Right atrium auricular region (tissue), 2 donors: ENCODE results near the gene MYPN. TPM values are rescaled to one million over a fixed set of nuclear protein-coding genes. Genes with fewer than 3 reads are reported as not detected.

ENCODE experiments used
- DNase-seq: peaks from one replicate; pipeline ENCODE4 v3.0.0-alpha.2; 2019; ENCODE audit warnings: low spot score
- H3K27ac ChIP-seq, 2 donors: fragments of 200-600 bp; sonication (generic); 1 replicate in 1 of 2; 2 replicates in 1 of 2; pipeline ENCODE4 v1.5.1; 2016 to 2019
- H3K27me3 ChIP-seq, 2 donors: fragments of 200-600 bp; sonication (generic); one replicate each; pipeline versions ENCODE4 v1.5.1 to v1.6.0; 2017 to 2019
- H3K36me3 ChIP-seq: fragments of 200-600 bp; sonication (generic); one replicate; pipeline ENCODE4 v1.5.1; 2016
- H3K4me1 ChIP-seq, 2 donors: fragments of 200-600 bp; sonication (generic); one replicate each; pipeline versions ENCODE4 v1.5.1 to v1.6.0; 2017 to 2019
- H3K4me3 ChIP-seq, 2 donors: fragments of 200-600 bp; sonication (generic); 1 replicate in 1 of 2; 2 replicates in 1 of 2; pipeline ENCODE4 v1.5.1; 2017 to 2019; ENCODE audit warnings: mild to moderate bottlenecking in 1 of 2, moderate library complexity in 1 of 2
- H3K9me3 ChIP-seq, 2 donors: fragments of 200-600 bp; sonication (generic); one replicate each; pipeline ENCODE4 v1.5.1; 2019
- total RNA-seq, 2 donors: library from RNA; depleted of rRNA; stranded (reverse); fragments of >200 nt; gene quantifications; one replicate each; pipeline ENCODE4 v1.1.0, GENCODE V29; 2016
- TF ChIP-seq, protein P1 (sequence below), 2 donors: fragments of 200-600 bp; sonication (generic); IDR thresholded peaks; one replicate each; pipeline ENCODE4 v1.5.1; 2019; ENCODE audit warnings: antibody characterized with exemption in 2 of 2

Gene MYPN
- total RNA-seq, 2 donors from 2014 or later = 93.5 to 145 TPM

DNA sequence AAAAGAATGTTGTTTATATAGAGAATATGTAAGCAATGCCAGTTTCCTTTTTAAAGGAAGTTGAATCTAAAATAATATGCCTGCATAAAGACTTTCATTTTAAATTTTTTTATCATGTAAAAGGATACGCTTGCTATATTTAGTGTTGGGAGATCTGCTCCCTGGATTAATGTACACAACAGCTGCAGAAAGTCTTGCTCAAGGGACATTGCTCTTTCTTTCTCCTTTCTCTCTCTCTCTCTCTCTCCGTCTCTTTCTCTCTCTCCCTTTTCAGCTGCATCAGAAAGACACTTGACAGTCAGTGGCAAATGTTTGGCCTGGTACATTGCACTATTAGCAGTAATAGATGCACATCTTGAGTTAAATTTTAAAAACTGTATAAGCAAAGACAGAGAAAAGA lies 739 bp downstream of the MYPN start:
- Histone ChIP-seq H3K27ac (peak overlapping the region; percentile 80 to 82), H3K9me3 (no peaks in the 10 kb centered on the region), H3K4me1 (no peaks in the 10 kb centered on the region), H3K4me3 (peak overlapping the region; percentile 42 to 47), H3K36me3 (no peaks in the 10 kb centered on the region), H3K27me3 (no peaks in the 10 kb centered on the region)
- DNase-seq = no peak
- TF ChIP-seq, protein P1, sequence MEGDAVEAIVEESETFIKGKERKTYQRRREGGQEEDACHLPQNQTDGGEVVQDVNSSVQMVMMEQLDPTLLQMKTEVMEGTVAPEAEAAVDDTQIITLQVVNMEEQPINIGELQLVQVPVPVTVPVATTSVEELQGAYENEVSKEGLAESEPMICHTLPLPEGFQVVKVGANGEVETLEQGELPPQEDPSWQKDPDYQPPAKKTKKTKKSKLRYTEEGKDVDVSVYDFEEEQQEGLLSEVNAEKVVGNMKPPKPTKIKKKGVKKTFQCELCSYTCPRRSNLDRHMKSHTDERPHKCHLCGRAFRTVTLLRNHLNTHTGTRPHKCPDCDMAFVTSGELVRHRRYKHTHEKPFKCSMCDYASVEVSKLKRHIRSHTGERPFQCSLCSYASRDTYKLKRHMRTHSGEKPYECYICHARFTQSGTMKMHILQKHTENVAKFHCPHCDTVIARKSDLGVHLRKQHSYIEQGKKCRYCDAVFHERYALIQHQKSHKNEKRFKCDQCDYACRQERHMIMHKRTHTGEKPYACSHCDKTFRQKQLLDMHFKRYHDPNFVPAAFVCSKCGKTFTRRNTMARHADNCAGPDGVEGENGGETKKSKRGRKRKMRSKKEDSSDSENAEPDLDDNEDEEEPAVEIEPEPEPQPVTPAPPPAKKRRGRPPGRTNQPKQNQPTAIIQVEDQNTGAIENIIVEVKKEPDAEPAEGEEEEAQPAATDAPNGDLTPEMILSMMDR (IDR thresholded peaks at IDR 0.05) = no peak

GRCh38 chr10:68111584-68111983 lies 2.3 kb downstream of the MYPN start:
- peak overlapping the region; percentile 42 to 47 for H3K4me3 ChIP-seq
- no peak for DNase-seq
- TF ChIP-seq, protein P1 (IDR thresholded peaks at IDR 0.05) = no peak
- H3K27me3 ChIP-seq = no peaks in the 10 kb centered on the region
- H3K4me1 ChIP-seq = no peaks in the 10 kb centered on the region
- peak overlapping the region; percentile 80 to 82 for H3K27ac ChIP-seq
- no peaks in the 10 kb centered on the region for H3K36me3 ChIP-seq
- H3K9me3 ChIP-seq = no peaks in the 10 kb centered on the region

DNA sequence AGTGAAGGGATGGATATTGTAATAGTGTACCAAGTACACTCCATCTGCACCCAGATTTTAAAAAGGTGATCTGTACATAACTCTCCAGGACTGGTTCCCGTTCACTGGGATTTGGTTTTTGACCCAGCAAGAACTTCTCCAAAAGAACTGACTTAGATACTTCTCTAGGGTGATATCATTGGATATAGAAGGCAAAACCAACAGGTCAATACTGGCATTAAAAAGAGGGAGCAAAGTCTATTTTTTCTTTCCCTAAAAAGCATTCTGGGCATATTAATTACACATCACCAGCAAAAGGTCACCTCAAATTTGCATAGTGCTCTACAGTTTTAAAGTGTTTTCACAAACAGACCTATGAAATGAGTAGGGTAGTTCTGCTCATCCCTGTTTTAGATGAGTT lies 3.5 kb downstream of the MYPN start:
- TF ChIP-seq, protein P1 (IDR thresholded peaks at IDR 0.05) = no peak
- no peak for DNase-seq

DNA sequence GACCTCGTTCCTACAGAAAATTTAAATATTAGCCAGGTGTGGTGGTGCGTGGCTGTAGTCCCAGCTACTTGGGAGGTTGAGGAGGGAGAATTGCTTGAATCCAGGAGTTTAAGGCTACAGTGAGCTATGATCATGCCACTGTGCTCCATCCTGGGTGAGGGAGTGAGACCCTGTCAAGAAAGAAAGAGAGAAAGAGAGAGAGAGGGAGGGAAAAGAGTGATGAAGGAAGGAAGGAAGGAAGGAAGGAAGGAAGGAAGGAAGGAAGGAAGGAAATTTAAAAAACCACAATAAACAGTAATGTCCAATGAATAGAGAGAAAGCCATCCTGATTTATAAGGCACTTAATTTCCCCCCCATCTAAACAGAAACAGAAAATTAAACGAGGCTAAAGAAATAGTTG lies 9.4 kb downstream of the MYPN start:
- DNase-seq = no peak
- no peak overlapping the region for H3K4me3 ChIP-seq
- H3K27ac ChIP-seq = no peak overlapping the region
- TF ChIP-seq, protein P1 (IDR thresholded peaks at IDR 0.05) = no peak
- no peaks in the 10 kb centered on the region for H3K27me3 ChIP-seq
- H3K9me3 ChIP-seq = no peaks in the 10 kb centered on the region
- H3K36me3 ChIP-seq = peaks cover 14% of the 10 kb centered on the region
- peaks cover 0 to 7% of the 10 kb centered on the region in 2 donors for H3K4me1 ChIP-seq

More for the DNA sequence above, 3.5 kb downstream of the MYPN start:
- no peaks in the 10 kb centered on the region for H3K27me3 ChIP-seq
- H3K9me3 ChIP-seq = no peaks in the 10 kb centered on the region
- no peaks in the 10 kb centered on the region for H3K4me1 ChIP-seq
- H3K36me3 ChIP-seq = no peaks in the 10 kb centered on the region
- H3K27ac ChIP-seq = peak overlapping the region; percentile 80 to 82
- peak overlapping the region; percentile 42 to 47 for H3K4me3 ChIP-seq

GRCh38 chr10:68121020-68121743 lies 11.9 kb downstream of the MYPN start:
- no peak overlapping the region for H3K27ac ChIP-seq
- H3K4me3 ChIP-seq = no peak overlapping the region
- H3K4me1 ChIP-seq = peaks cover 0 to 7% of the 10 kb centered on the region in 2 donors

More at GRCh38 chr10:68121020-68121743, 11.9 kb downstream of the MYPN start:
- Histone ChIP-seq H3K36me3 (peaks cover 14% of the 10 kb centered on the region), H3K27me3 (no peaks in the 10 kb centered on the region), H3K9me3 (no peaks in the 10 kb centered on the region)
- no peak for DNase-seq
- TF ChIP-seq, protein P1 (IDR thresholded peaks at IDR 0.05) = no peak
